Activated CD8-positive, alpha-beta memory T cell treated with anti-CD3 and anti-CD28 coated beads, Interleukin-2, amount 50 U/mL, for 24 hours (primary cell): ENCODE results near the gene BLMH.

Source experiments
- DNase-seq: peaks from one replicate; pipeline ENCODE4 v3.0.0-alpha.2; 2020; ENCODE audit errors: extremely low read depth

The BLMH gene

GRCh38 chr17:30200106-30200505, 91.6 kb downstream of the BLMH start:
- no peak for DNase-seq

- no peak for DNase-seq
Observed at GRCh38 chr17:30199600-30199999, 92.1 kb downstream of the BLMH start.
